IMR-90 (cell line): ENCODE measurements around the gene THEM4. TPM values are rescaled to one million over a fixed set of nuclear protein-coding genes. Genes with fewer than 3 reads are reported as not detected.

Experiments used
- ATAC-seq: fragments of 200-7000 bp; cut with Tn5 transposase; 2 replicates; pipeline ENCODE4 v1.9.1; 2020; ENCODE audit warnings: low read depth, mild to moderate bottlenecking, moderate library complexity
- BruUV-seq: library from RNA; stranded (reverse); fragments of 400-500 nt; replicated peaks from 2 replicates; lab custom pipeline; 2021; lab: Mats Ljungman, UMichigan
- CTCF ChIA-PET: fragments of 300-600 bp; formaldehyde crosslinking; extraction: SDS; loops from one replicate; lab custom pipeline; 2021; ENCODE audit warnings: antibody characterized with exemption; lab: Yijun Ruan, JAX
- POLR2A ChIA-PET: fragments of 300-600 bp; sonication (Branson Sonifier 250); formaldehyde crosslinking; loops from one replicate; lab custom pipeline; 2022; ENCODE audit warnings: antibody characterized with exemption; ENCODE audit not compliant: unreplicated experiment; lab: Charles Lee
- DNase-seq: peaks from one replicate; pipeline ENCODE4 v3.0.0; 2013
- H2AFZ ChIP-seq: replicated peaks from 2 replicates; pipeline ENCODE3; 2013; ENCODE audit warnings: low read length, mild to moderate bottlenecking; ENCODE audit not compliant: poor library complexity
- H2AK5ac ChIP-seq: 2 replicates; pipeline ENCODE4 v1.6.1; 2013; ENCODE audit warnings: low read depth, low read length, inconsistent platforms
- H2AK9ac ChIP-seq: replicated peaks from 2 replicates; pipeline ENCODE3; 2013; ENCODE audit warnings: mild to moderate bottlenecking, low read depth, low read length, moderate library complexity; ENCODE audit not compliant: poor library complexity
- H2BK120ac ChIP-seq: 2 replicates; pipeline ENCODE4 v1.6.1; 2013; ENCODE audit warnings: low read depth, low read length, inconsistent platforms
- H2BK15ac ChIP-seq: 3 replicates; pipeline ENCODE4 v1.6.1; 2013; ENCODE audit warnings: low read depth, low read length, inconsistent platforms
- H2BK20ac ChIP-seq: 2 replicates; pipeline ENCODE4 v1.6.1; 2013; ENCODE audit warnings: low read depth, mild to moderate bottlenecking, inconsistent platforms, low read length, moderate library complexity
- H2BK5ac ChIP-seq: 2 replicates; pipeline ENCODE4 v1.6.1; 2013; ENCODE audit warnings: mild to moderate bottlenecking, low read depth, low read length, inconsistent platforms; ENCODE audit not compliant: poor library complexity, severe bottlenecking
- H3K14ac ChIP-seq: replicated peaks from 2 replicates; pipeline ENCODE4 v1.6.1; 2013; ENCODE audit warnings: low read depth, low read length, inconsistent platforms
- H3K18ac ChIP-seq: 2 replicates; pipeline ENCODE4 v1.6.1; 2013; ENCODE audit warnings: low read depth, low read length, control low read depth
- H3K23ac ChIP-seq: 2 replicates; pipeline ENCODE4 v1.6.1; 2013; ENCODE audit warnings: low read depth, low read length, inconsistent platforms
- H3K27ac ChIP-seq: 2 replicates; pipeline ENCODE4 v1.5.1; 2013; ENCODE audit warnings: mild to moderate bottlenecking, control low read depth, low read length; ENCODE audit not compliant: insufficient read depth
- H3K27me3 ChIP-seq: 2 replicates; pipeline ENCODE4 v1.6.1; 2013; ENCODE audit warnings: low read length; ENCODE audit not compliant: control insufficient read depth, insufficient read depth
- H3K36me3 ChIP-seq: 2 replicates; pipeline ENCODE4 v1.6.1; 2013; ENCODE audit warnings: low read length, mixed read lengths; ENCODE audit not compliant: control insufficient read depth, insufficient read depth
- H3K4ac ChIP-seq: 2 replicates; pipeline ENCODE4 v1.6.1; 2013; ENCODE audit warnings: low read depth, low read length, inconsistent platforms
- H3K4me1 ChIP-seq: 2 replicates; pipeline ENCODE4 v1.6.1; 2013; ENCODE audit warnings: low read length, mixed read lengths; ENCODE audit not compliant: control insufficient read depth, insufficient read depth
- H3K4me2 ChIP-seq: 2 replicates; pipeline ENCODE4 v1.6.1; 2013; ENCODE audit warnings: low read depth, mild to moderate bottlenecking, control low read depth, low read length, moderate library complexity
- H3K4me3 ChIP-seq: 2 replicates; pipeline ENCODE4 v1.5.1; 2013; ENCODE audit warnings: low read depth, mild to moderate bottlenecking, control low read depth, low read length, moderate library complexity; ENCODE audit not compliant: insufficient read depth
- H3K56ac ChIP-seq: 2 replicates; pipeline ENCODE4 v1.6.1; 2013; ENCODE audit warnings: low read length, inconsistent platforms; ENCODE audit not compliant: insufficient read depth; ENCODE audit errors: extremely low read depth
- H3K79me1 ChIP-seq, 2 experiments: 2 replicates each; pipeline ENCODE4 v1.6.1; 2013; ENCODE audit warnings: low read length in 2 of 2, inconsistent platforms in 1 of 2, low read depth in 1 of 2
- H3K9ac ChIP-seq: 2 replicates; pipeline ENCODE4 v1.6.1; 2013; ENCODE audit warnings: low read depth, low read length, control low read depth
- H3K9me1 ChIP-seq: 2 replicates; pipeline ENCODE4 v1.6.1; 2013; ENCODE audit warnings: low read length, inconsistent platforms; ENCODE audit not compliant: insufficient read depth
- H3K9me3 ChIP-seq: 2 replicates; pipeline ENCODE4 v1.6.1; 2013; ENCODE audit warnings: low read length; ENCODE audit not compliant: control insufficient read depth, insufficient read depth
- H4K20me1 ChIP-seq: 2 replicates; pipeline ENCODE4 v1.6.1; 2013; ENCODE audit warnings: low read length, inconsistent platforms; ENCODE audit not compliant: insufficient read depth
- H4K5ac ChIP-seq: 2 replicates; pipeline ENCODE4 v1.6.1; 2013; ENCODE audit warnings: mild to moderate bottlenecking, low read depth, low read length, control low read depth
- H4K8ac ChIP-seq, 2 experiments: 2 replicates each; pipeline ENCODE4 v1.6.1; 2013; ENCODE audit warnings: low read depth in 2 of 2, low read length in 2 of 2, control low read depth in 1 of 2, inconsistent platforms in 1 of 2
- H4K91ac ChIP-seq: 2 replicates; pipeline ENCODE4 v1.6.1; 2013; ENCODE audit warnings: low read depth, low read length, inconsistent platforms; ENCODE audit not compliant: insufficient read depth
- CHD1 ChIP-seq: IDR thresholded peaks from 2 replicates; pipeline ENCODE4 v1.6.1; 2012; ENCODE audit warnings: low read depth, low read length, improper control_type of control experiment
- FOS ChIP-seq: fragments of 150-350 bp; IDR thresholded peaks from 2 replicates; pipeline ENCODE4 v1.6.1; 2016; ENCODE audit warnings: low read depth, low read length
- MAZ ChIP-seq: IDR thresholded peaks from 2 replicates; pipeline ENCODE4 v1.6.1; 2012; ENCODE audit warnings: low read depth, mild to moderate bottlenecking, low read length, improper control_type of control experiment, moderate library complexity, borderline replicate concordance
- POLR2A ChIP-seq: IDR thresholded peaks from 2 replicates; pipeline ENCODE4 v1.6.1; 2012; ENCODE audit warnings: mild to moderate bottlenecking, low read depth, low read length
- RCOR1 ChIP-seq: IDR thresholded peaks from 2 replicates; pipeline ENCODE4 v1.6.1; 2012; ENCODE audit warnings: mild to moderate bottlenecking, low read length, improper control_type of control experiment; ENCODE audit not compliant: insufficient replicate concordance
- RFX5 ChIP-seq: IDR thresholded peaks from 2 replicates; pipeline ENCODE4 v1.8.0; 2012; ENCODE audit warnings: low read depth, mild to moderate bottlenecking, low read length, moderate library complexity
- WGBS, 2 experiments: methylation state at CpG; one replicate each; pipeline versions ENCODE4 v1.1.5 to v1.1.7; 2013; ENCODE audit warnings: missing lambda C conversion rate in 2 of 2; ENCODE audit not compliant: insufficient read length in 1 of 2; ENCODE audit errors: extremely low coverage in 2 of 2; 5-methylcytosine and 5-hydroxymethylcytosine counted together
- dilution Hi-C: fragments of 300-500 bp; cut with HindIII; formaldehyde crosslinking; loops from one replicate; pipeline ENCODE4 v1.14.3; 2018; ENCODE audit warnings: low sequenced_read_pairs; ENCODE audit not compliant: unreplicated experiment
- in situ Hi-C: fragments of 300-500 bp; cut with MboI; formaldehyde crosslinking; loops from 3 replicates; pipeline ENCODE4 v1.14.3; 2019; ENCODE audit warnings: low sequenced_read_pairs, inconsistent platforms, mixed read lengths
- intact Hi-C: fragments of 100-400 bp; cut with micrococcal nuclease; formaldehyde crosslinking; loops from 2 replicates; pipeline ENCODE4 v1.10.0; 2022
- polyA plus RNA-seq, 3 experiments: library from polyadenylated mRNA; depleted of rRNA; stranded (reverse); fragments of >200 nt; gene quantifications; 2 replicates each; pipeline ENCODE4 v1.2.3, GENCODE V29; 2012; ENCODE audit warnings: low replicate concordance in 1 of 3
- total RNA-seq: library from RNA; depleted of rRNA; stranded (reverse); fragments of >200 nt; gene quantifications from 2 replicates; pipeline ENCODE4 v1.2.3, GENCODE V29; 2012
- TF ChIP-seq, protein P1 (sequence below): conservative IDR thresholded peaks from 2 replicates; pipeline ENCODE4 v1.5.1; 2012; ENCODE audit warnings: mild to moderate bottlenecking, low read depth, low read length, improper control_type of control experiment
- TF ChIP-seq, protein P2 (sequence below): fragments of 150-350 bp; IDR thresholded peaks from 2 replicates; pipeline ENCODE4 v1.6.1; 2017; ENCODE audit warnings: mild to moderate bottlenecking, antibody characterized with exemption, low read length, low read depth

THEM4 gene
- total and polyA plus RNA-seq, 2 of the 4 experiments (the other 2 are of a cell fraction): 7.3 to 15.7 TPM

DNA sequence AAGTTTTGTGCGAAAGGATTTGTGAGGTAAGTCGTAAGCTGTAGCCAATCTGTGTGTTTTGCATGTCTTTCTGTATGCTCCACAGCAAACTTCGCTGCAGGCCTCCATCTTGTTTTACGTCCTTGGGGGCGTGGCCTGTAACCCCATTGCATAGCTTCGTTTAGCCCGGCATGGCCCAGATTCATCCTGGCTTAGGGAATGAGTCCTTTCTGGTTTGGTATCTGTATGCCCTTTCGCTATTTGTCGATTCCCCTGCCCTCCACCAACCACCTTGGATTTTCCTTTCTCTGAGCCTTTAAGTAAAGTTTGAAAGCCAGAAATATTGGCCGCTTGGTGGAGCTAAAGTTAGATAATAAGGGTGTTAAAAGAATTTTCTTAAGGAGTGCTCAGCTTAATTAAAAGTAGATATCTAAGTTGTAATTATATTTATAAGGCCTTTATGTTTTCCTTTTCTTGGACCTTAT is 1.1 kb downstream of the THEM4 start:
- H3K27ac ChIP-seq: no peak overlapping the region
- H3K56ac ChIP-seq: no peak overlapping the region
- TF ChIP-seq RFX5 (no peak), POLR2A (no peak), MAZ (no peak), FOS (no peak), RCOR1 (no peak), CHD1 (no peak)
- TF ChIP-seq, protein P1, sequence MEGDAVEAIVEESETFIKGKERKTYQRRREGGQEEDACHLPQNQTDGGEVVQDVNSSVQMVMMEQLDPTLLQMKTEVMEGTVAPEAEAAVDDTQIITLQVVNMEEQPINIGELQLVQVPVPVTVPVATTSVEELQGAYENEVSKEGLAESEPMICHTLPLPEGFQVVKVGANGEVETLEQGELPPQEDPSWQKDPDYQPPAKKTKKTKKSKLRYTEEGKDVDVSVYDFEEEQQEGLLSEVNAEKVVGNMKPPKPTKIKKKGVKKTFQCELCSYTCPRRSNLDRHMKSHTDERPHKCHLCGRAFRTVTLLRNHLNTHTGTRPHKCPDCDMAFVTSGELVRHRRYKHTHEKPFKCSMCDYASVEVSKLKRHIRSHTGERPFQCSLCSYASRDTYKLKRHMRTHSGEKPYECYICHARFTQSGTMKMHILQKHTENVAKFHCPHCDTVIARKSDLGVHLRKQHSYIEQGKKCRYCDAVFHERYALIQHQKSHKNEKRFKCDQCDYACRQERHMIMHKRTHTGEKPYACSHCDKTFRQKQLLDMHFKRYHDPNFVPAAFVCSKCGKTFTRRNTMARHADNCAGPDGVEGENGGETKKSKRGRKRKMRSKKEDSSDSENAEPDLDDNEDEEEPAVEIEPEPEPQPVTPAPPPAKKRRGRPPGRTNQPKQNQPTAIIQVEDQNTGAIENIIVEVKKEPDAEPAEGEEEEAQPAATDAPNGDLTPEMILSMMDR: peak; percentile 11; the same call in 1 of the 2 replicates
- TF ChIP-seq, protein P2, sequence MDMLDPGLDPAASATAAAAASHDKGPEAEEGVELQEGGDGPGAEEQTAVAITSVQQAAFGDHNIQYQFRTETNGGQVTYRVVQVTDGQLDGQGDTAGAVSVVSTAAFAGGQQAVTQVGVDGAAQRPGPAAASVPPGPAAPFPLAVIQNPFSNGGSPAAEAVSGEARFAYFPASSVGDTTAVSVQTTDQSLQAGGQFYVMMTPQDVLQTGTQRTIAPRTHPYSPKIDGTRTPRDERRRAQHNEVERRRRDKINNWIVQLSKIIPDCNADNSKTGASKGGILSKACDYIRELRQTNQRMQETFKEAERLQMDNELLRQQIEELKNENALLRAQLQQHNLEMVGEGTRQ: no peak
- intact Hi-C loops: loop anchor here (2.0 kb wide), 1 partner anchor 145 kb away; the partner anchor contains the start of gene MRPL9
- H3K9me1 ChIP-seq: 0 out of 2 replicates have a peak, but pooled peaks cover 5% of the 10 kb centered on the region
- no peak overlapping the region for H2BK20ac ChIP-seq
- dilution Hi-C loops: loop anchor here (25.0 kb wide), 1 partner anchor 104 kb away; no protein-coding TSS in a partner anchor
- peaks cover 12 to 25% of the 10 kb centered on the region in 2 experiments; a peak in 3 of 4 replicates for H3K79me1 ChIP-seq
- peaks cover 5% of the 10 kb centered on the region; the same call in 1 of the 2 replicates for H3K9me3 ChIP-seq
- H2AK5ac ChIP-seq: no peak overlapping the region; the same call in 1 of the 2 replicates
- ChIA-PET POLR2A (no interaction called here), CTCF (interaction anchor here (1.6 kb wide), 1 partner anchor 93 kb away, joined by 8 read pairs; no protein-coding TSS in a partner anchor)
- H4K91ac ChIP-seq: no peak overlapping the region
- no peaks in the 10 kb centered on the region for H4K20me1 ChIP-seq
- H3K23ac ChIP-seq: no peak overlapping the region
- H3K27me3 ChIP-seq: no peaks in the 10 kb centered on the region
- no peak overlapping the region for H3K14ac ChIP-seq
- BruUV-seq: TSS peak; percentile 60
- DNase-seq (peak; percentile 24), ATAC-seq (no peak)
- H3K4me1 ChIP-seq: no peaks in the 10 kb centered on the region
- H4K5ac ChIP-seq: no peak overlapping the region
- no peak overlapping the region for H3K18ac ChIP-seq
- no peak overlapping the region for H2AFZ ChIP-seq
- in situ Hi-C loops: no loop called here
- 100% methylated on average over 1 of the region's 10 CpGs; no CpG with 5 or more reads in 1 of the 2 experiments for WGBS, 2 experiments
- H3K4ac ChIP-seq: no peak overlapping the region
- peak overlapping the region; percentile 11 to 93; a peak in 1 of 4 replicates for H4K8ac ChIP-seq
- H3K4me3 ChIP-seq: no peak overlapping the region
- H2BK15ac ChIP-seq: no peak overlapping the region
- no peak overlapping the region for H2BK5ac ChIP-seq
- no peak overlapping the region for H3K4me2 ChIP-seq
- no peak overlapping the region for H2AK9ac ChIP-seq
- H2BK120ac ChIP-seq: no peak overlapping the region
- H3K9ac ChIP-seq: no peak overlapping the region
- peaks cover 4% of the 10 kb centered on the region; the same call in 1 of the 2 replicates for H3K36me3 ChIP-seq
